ENCODE data around the gene AHRR. TPM values are rescaled to one million over a fixed set of nuclear protein-coding genes. Genes with fewer than 3 reads are reported as not detected.
"Not testable (repeated sequence)": the region's sequence is repeated elsewhere in the genome, so short reads cannot be mapped to it uniquely, and the experiment has no call there.

AHRR gene
- total RNA-seq, 2 donors from 2014 or later = 0.12 to 0.30 TPM

DNA sequence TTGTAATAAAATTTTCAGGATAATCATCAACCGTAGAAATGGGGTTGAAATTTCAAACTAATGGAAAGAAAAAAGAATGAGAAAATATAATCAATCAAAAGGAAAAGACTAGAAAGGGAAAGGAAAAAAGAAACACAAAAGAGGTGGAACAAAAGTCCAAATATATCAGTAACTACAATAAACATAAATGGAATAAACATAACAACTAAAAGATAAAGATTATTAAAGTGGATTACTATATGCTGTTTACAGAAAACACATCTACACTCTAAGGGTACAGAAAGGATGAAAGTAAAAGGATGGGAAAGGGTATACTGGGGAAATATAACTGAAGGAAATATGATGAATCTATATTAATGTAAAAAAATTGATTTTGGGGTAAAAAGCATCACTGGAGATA is 43.0 kb downstream of the AHRR start:
- Histone ChIP-seq H3K9me3 (peaks cover 0 to 26% of the 10 kb centered on the region in 2 donors), H3K27ac (no peak overlapping the region), H3K27me3 (no peaks in the 10 kb centered on the region), H3K36me3 (no peaks in the 10 kb centered on the region), H3K4me1 (no peaks in the 10 kb centered on the region), H3K4me3 (no peak overlapping the region)
- DNase-seq (ENCODE audit: low spot score) = no peak
- TF ChIP-seq, protein P1, sequence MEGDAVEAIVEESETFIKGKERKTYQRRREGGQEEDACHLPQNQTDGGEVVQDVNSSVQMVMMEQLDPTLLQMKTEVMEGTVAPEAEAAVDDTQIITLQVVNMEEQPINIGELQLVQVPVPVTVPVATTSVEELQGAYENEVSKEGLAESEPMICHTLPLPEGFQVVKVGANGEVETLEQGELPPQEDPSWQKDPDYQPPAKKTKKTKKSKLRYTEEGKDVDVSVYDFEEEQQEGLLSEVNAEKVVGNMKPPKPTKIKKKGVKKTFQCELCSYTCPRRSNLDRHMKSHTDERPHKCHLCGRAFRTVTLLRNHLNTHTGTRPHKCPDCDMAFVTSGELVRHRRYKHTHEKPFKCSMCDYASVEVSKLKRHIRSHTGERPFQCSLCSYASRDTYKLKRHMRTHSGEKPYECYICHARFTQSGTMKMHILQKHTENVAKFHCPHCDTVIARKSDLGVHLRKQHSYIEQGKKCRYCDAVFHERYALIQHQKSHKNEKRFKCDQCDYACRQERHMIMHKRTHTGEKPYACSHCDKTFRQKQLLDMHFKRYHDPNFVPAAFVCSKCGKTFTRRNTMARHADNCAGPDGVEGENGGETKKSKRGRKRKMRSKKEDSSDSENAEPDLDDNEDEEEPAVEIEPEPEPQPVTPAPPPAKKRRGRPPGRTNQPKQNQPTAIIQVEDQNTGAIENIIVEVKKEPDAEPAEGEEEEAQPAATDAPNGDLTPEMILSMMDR (IDR thresholded peaks at IDR 0.05) = no peak

DNA sequence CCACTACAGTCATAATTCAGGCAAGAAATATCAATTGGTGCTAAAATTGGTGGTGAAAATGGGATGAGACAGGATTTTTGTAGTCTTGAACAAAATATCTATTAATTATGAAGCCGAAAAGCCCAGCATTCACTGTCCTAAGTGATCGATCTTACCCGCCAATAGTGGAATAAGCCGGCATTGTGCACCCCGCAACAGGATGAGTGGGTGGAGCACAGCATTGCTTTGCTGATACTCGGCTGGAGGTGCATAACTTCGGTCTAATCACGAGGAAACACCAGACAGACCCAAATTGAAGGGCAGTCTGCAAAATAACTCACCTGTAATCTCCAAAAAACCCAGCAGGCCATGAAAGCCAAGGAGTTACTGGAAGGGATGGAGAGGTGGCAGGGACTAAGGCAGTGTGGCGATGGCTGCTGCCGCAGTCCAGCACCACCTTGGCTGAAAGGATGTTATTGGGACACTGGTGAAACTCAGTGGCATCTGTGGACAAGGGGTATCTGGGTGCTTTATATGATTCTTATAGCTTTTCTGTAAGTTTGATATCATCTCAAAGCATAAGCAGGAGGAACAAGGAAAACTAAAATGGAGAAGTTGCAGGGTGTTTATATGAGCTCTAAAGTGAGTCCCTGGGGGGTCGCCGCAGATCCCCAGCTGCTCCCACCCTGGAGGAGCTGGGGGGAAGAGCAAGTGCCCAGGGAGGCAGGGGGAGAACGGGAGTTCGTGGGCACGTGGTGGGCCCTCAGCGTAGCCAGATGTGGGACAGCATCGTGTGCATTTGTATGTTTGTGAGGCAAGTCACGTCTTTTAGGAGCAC is 45.2 kb downstream of the AHRR start:
- no peaks in the 10 kb centered on the region for H3K27me3 ChIP-seq
- TF ChIP-seq, protein P1 (IDR thresholded peaks at IDR 0.05) = no peak
- H3K9me3 ChIP-seq = peaks cover 0 to 26% of the 10 kb centered on the region in 2 donors
- no peaks in the 10 kb centered on the region for H3K4me1 ChIP-seq
- H3K4me3 ChIP-seq = no peak overlapping the region
- H3K27ac ChIP-seq = no peak overlapping the region
- no peaks in the 10 kb centered on the region for H3K36me3 ChIP-seq
- DNase-seq (ENCODE audit: low spot score) = peak; percentile 9

DNA sequence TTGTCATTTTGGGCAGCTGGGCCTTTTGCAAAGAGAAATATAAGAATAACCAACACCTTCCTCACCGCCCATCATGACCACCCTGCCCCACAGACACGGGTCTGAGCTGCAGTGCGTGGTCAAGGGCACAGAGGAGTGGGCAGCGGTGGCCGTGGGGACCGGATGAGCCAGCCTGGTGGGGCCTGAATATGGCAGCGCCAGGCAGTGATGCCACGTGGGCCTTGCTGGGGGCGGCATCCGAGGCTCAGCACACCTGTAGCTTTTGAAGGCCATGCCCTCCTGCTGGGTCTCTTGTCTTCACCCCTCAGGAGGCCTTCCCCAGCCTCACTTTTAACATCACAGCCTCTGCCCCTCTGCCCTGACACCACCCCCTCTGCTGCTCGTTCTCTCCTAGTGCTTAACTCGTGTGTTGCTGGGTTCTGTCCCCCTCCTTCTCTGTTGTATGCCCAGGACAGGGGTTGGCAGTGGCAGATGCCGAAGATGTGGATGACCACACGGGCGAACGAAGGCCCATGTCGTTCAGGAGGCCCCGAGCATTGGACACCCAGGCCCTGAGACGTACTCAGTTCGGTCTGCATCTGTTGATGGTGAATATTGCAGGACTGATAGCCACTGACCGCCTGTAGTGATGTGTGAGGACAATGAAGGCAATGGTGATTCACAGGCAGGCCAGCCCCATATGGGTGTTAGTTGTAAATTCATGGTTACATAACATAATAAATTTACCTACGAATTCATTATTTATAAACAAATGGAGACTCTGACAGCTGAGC is 46.0 kb downstream of the AHRR start:
- peak; percentile 32 for DNase-seq (ENCODE audit: low spot score)
- Histone ChIP-seq H3K27ac (no peak overlapping the region), H3K9me3 (peaks cover 0 to 26% of the 10 kb centered on the region in 2 donors), H3K27me3 (no peaks in the 10 kb centered on the region), H3K36me3 (no peaks in the 10 kb centered on the region), H3K4me3 (no peak overlapping the region), H3K4me1 (no peaks in the 10 kb centered on the region)
- TF ChIP-seq, protein P1 (IDR thresholded peaks at IDR 0.05) = no peak

DNA sequence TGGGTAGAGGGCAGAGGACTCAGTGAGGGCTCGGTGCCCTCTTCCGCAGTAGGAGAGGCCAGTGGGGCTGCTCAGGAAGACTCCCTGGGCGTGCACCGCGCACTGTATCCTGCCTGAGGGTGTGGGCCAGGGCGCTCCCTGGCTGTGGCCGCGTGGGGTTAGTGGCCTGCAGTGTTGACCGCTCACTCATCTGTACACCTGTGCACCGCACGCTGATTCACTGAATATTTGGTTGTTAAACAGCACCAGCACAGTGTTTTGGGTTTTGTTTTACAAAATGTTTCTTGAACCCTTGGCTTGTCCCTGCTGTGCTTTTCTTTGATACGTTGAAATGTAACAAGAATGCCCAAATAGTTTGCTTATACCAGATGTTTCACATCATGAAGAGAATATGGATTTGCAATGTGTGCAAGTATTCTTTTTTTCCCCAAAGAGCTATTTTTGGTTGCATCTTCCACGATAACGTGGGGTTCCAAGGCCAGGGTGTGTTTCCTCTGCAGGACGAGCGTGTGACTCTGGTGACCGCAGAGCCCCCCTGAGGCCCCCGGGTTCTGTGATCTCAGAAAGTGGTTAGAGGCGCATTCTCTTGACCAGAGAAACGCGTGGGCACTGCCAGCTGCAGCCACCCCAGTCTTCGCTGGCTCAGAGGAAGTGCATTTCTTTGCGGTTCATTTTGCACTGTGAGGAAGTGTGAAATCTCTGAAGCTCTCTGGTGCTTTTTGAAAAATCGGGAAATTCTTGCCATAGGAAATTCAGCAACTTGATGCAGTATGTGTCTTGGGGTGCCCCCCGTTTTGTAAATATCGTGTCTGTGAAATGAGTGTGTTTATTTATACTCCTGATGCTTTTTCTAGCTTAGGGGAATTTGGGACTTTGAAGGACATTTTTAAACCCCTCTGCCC is 46.9 kb downstream of the AHRR start:
- peaks cover 0 to 5% of the 10 kb centered on the region in 2 donors for H3K4me1 ChIP-seq
- H3K36me3 ChIP-seq = no peaks in the 10 kb centered on the region
- no peak overlapping the region for H3K27ac ChIP-seq
- H3K4me3 ChIP-seq = no peak overlapping the region
- H3K27me3 ChIP-seq = no peaks in the 10 kb centered on the region
- DNase-seq (ENCODE audit: low spot score) = peak; percentile 50
- TF ChIP-seq, protein P1 (IDR thresholded peaks at IDR 0.05) = no peak
- peaks cover 0 to 26% of the 10 kb centered on the region in 2 donors for H3K9me3 ChIP-seq

DNA sequence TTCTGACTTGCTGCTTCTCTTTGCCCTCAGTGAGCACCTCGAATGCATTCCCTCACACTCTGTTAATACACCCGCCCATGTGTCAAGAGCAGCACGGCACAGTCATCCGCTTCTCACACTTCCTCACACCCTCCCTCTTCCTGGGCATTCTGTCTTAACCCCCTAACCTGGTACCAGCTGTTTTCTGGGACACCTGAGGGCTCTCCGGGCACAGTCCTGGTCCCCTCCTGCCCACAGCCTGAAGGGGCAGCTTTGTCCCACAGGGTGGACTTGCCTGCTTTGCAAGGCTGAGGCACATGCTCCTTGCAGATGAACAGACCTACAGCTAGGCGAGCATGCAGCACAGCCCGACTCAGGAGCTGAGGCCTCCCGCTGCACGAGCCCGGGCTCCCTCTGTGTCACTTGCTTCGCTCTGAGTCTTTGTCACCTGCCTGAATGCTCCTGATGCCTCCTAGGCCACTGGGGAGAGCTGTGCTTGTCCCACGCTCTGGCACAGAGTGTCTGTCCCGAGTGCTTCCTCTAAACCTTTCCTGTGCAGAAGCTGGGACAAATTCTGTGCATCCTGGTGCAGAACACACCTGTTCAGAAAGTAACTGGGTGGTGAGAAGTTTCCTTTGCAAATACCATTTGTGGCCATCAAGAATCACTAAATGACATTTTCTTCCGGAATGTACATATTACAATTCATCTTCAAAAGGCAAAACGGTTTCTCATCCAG is 47.8 kb downstream of the AHRR start:
- no peak overlapping the region for H3K4me3 ChIP-seq
- peak; percentile 54 for DNase-seq (ENCODE audit: low spot score)

DNA sequence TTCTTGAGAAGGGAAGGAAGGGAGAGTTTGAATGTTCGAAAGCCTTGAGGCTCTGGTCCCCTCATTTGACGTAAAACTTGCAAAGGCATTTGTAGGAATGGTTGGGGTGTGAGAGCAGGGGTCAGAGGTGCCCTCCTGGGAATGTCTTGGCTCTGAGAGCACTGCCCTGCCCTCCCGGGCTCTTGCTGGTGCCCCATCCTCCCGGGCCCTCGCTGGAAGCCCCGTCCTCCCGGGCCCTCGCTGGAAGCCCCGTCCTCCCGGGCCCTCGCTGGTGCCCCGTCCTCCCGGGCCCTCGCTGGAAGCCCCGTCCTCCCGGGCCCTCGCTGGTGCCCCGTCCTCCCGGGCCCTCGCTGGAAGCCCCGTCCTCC is 48.3 kb downstream of the AHRR start:
- DNase-seq (ENCODE audit: low spot score) = peak; percentile 5

More for the DNA sequence above, 47.8 kb downstream of the AHRR start:
- TF ChIP-seq, protein P1 (IDR thresholded peaks at IDR 0.05) = no peak
- Histone ChIP-seq H3K4me1 (peaks cover 0 to 12% of the 10 kb centered on the region in 2 donors), H3K9me3 (peaks cover 0 to 22% of the 10 kb centered on the region in 2 donors), H3K27me3 (peaks cover 0 to under 1% of the 10 kb centered on the region in 2 donors), H3K27ac (no peak overlapping the region), H3K36me3 (no peaks in the 10 kb centered on the region)

More for the DNA sequence above, 48.3 kb downstream of the AHRR start:
- not testable (repeated sequence) for H3K4me3 ChIP-seq, H3K36me3 ChIP-seq, H3K27me3 ChIP-seq, H3K27ac ChIP-seq
- Histone ChIP-seq H3K4me1 (peaks cover 0 to 14% of the 10 kb centered on the region in 2 donors), H3K9me3 (peaks cover 0 to 18% of the 10 kb centered on the region in 2 donors)
